Camera-type eye (tissue), 1 donor: Measurements from ENCODE around the gene ARHGEF39. TPM values are rescaled to one million over a fixed set of nuclear protein-coding genes. Genes with fewer than 3 reads are reported as not detected.

Experiments used
- total RNA-seq: library from RNA; depleted of rRNA; stranded (reverse); fragments of >200 nt; gene quantifications from one replicate; pipeline ENCODE4 v1.2.3, GENCODE V29; 2014

ARHGEF39 gene
- 1.9 TPM for total RNA-seq

DNA sequence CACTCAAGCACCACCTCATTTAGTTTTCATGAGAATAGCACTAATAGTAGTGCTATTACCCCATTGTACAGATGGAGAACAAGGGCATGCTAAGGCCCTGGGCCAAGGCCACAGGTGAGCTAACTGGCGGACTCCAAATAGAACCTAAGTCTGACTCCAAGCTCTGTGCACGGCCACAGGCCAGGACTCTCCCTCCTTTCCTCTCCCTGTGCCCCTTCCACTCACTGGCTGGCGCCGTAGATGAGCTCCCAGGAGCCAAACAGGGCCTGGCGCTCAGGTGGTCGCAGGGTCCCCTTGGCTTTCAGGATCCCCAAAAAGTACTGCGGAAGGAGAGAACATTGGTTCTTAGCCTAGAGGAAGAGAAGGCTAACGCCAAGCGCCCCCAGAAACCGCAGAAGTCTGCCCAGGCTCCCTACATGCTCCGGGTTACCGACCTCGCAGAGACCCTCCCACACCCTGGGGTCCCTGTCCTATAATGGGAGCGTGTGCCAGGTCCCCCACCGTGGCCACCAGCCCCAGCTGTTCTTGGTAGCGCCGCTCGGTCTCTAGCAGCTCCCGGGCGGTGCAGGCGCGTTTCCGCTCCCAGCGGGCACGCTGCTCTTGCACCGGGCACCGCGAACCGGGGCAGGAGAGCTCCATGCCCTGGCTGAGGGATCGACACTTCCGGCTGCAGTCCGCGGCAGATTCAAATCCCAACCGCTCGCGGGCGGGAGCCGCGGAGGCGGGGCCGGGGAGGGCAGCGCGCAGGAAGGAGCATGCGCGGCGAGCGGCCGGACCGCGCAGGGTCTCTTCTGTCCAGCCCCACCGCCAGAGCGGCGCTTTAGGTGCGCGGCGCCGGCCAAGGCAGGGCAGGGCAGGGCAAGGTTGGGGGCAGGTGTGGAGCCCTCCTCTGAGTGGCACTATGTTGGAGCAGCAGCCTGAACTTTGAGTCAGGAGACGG is at the start of gene ARHGEF39:
ARHGEF39 (minus strand) TSS at position 665 of the 940 bp plus-strand sequence; CDS start at position 639, 26 bp downstream.

GRCh38 chr9:35689542-35690293 is 24.7 kb upstream of the ARHGEF39 start, which contains the start of gene TPM2:
Gene TPM2, minus strand, starts transcription at chr9:35689925. Its CDS starts 108 bp downstream, at chr9:35689817.

DNA sequence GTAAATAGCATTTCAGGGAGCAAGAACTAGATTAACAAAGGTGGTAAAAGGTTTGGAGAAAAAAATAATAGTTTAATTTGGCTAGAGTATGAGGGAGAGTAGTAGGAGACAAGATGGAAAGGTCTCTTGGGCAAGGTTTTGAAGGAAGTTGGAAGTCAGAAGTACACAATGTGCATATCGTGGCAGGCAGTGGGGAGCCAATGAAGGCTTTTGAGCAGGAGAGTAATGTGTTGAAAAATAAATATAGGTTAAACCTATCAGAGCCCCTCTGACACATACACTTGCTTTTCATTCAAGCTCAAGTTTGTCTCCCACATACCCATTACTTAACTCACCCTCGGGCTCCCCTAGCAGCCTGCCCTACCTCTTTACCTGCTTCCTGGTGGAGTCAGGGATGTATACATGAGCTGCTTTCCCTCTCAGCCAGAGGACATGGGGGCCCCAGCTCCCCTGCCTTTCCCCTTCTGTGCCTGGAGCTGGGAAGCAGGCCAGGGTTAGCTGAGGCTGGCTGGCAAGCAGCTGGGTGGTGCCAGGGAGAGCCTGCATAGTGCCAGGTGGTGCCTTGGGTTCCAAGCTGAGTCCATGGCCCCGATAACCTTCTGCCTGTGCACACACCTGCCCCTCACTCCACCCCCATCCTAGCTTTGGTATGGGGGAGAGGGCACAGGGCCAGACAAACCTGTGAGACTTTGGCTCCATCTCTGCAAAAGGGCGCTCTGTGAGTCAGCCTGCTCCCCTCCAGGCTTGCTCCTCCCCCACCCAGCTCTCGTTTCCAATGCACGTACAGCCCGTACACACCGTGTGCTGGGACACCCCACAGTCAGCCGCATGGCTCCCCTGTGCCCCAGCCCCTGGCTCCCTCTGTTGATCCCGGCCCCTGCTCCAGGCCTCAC is 8.4 kb upstream of the ARHGEF39 start, which contains the start of gene CA9:
CA9 (plus strand) TSS at position 797 of the 893 bp plus-strand sequence; CDS start at position 829, 32 bp downstream.

DNA sequence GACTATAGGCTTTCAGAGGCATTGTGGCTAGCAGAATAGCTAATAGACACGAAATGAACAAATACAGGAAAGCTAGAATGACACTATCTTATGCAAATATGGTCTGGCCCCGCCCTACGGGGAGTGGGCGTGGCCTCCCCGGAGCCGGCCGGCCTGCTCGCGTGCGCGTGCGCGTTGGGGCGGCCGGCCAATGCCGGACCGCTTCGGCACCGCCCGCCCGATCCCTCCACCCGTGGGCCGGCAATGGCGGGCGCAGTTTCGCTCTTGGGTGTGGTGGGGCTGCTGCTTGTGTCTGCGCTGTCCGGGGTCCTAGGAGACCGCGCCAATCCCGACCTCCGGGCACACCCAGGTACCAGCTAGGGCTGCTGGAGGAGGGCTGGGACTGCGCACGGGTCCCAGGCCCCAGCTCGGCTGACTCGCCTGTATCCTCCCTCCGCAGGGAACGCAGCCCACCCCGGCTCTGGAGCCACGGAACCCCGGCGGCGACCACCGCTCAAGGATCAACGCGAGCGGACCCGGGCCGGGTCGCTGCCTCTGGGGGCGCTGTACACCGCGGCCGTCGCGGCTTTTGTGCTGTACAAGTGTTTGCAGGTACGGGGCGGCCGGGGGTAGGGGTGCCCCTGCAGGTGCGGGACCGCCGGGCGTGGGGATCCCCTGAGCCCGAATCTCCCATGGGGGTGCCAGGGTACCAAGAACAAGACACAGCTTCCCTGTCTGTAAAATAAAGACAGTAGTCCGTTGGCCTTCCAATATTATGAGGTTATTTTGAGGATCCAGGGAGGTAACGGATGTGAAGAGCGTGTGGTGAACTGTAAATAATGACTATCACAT is 6.6 kb downstream of the ARHGEF39 start, which contains the start of gene CCDC107:
CCDC107 (plus strand) TSS at position 156 of the 831 bp plus-strand sequence; CDS start at position 244, 88 bp downstream.

DNA sequence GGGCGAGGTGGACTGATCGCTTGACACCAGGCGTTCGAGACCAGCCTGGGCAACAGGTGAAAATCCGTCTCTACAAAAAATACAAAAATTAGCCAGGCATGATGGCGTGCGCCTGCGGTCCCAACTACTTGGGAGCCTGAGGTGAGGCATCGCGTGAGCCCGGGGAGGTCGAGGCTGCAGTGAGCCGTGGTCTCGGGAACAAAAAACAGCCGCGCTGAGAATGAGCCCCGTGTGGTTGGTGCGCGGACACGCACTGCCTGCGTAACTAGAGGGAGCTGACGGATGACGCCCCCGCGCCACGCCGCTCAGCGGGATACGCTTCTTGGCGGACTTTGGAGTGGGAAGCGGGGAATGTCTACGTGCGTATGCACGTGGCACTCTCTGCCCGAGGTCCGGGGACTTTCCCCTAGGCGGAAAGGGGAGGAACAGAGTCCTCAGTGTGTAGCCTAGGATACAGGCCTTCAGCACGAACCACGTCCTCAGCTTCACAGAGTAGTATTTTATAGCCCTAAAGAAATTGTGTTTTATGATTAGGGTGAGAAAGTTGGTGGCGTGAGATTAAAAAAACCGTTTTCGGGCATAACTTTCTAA is 7.4 kb downstream of the ARHGEF39 start, which contains the start of gene RMRP:
RMRP (minus strand) TSS at position 474 of the 591 bp plus-strand sequence.

GRCh38 chr9:35650341-35651158 is 14.4 kb downstream of the ARHGEF39 start, which contains the start of gene SIT1:
Gene SIT1, minus strand, starts transcription at chr9:35650931. Its CDS starts 78 bp downstream, at chr9:35650853.

GRCh38 chr9:35618325-35618727 is 46.7 kb downstream of the ARHGEF39 start, which contains the start of gene CD72:
Gene CD72, minus strand, starts transcription at chr9:35618413. Its CDS starts 110 bp downstream, at chr9:35618303.

Other genes with a start within 250 kb of the ARHGEF39 start
- gene RUSC2, start 175.1 kb downstream of the ARHGEF39 start, total RNA-seq: 40.5 TPM
- 23.4 TPM for gene TESK1, start 59.9 kb downstream of the ARHGEF39 start, total RNA-seq
- gene CD72, start 46.8 kb downstream of the ARHGEF39 start, total RNA-seq: 2.5 TPM
- gene SIT1, start 14.3 kb downstream of the ARHGEF39 start, total RNA-seq: not detected
- gene RMRP, start 7.2 kb downstream of the ARHGEF39 start, total RNA-seq: 5,655 TPM
- gene CCDC107, start 6.9 kb downstream of the ARHGEF39 start, total RNA-seq: 8.9 TPM
- gene CA9, start 8.7 kb upstream of the ARHGEF39 start, total RNA-seq: 0.88 TPM
- 288 TPM for gene TPM2, start 24.7 kb upstream of the ARHGEF39 start, total RNA-seq
- 160 TPM for gene TLN1, start 67.0 kb upstream of the ARHGEF39 start, total RNA-seq
- 32.2 TPM for gene CREB3, start 67.5 kb upstream of the ARHGEF39 start, total RNA-seq
- gene GBA2, start 84.0 kb upstream of the ARHGEF39 start, total RNA-seq: 60.5 TPM
- gene RGP1, start 84.1 kb upstream of the ARHGEF39 start, total RNA-seq: 21.8 TPM
- gene MSMP, start 89.1 kb upstream of the ARHGEF39 start, total RNA-seq: 2.3 TPM
- 30.7 TPM for gene NPR2, start 126.4 kb upstream of the ARHGEF39 start, total RNA-seq
- 2.9 TPM for gene SPAG8, start 147.1 kb upstream of the ARHGEF39 start, total RNA-seq
- gene HINT2, start 149.8 kb upstream of the ARHGEF39 start, total RNA-seq: 17.0 TPM
- not detected for gene FAM221B, start 163.5 kb upstream of the ARHGEF39 start, total RNA-seq
- gene TMEM8B, start 164.0 kb upstream of the ARHGEF39 start, total RNA-seq: 16.6 TPM
- not detected for gene OR13J1, start 205.2 kb upstream of the ARHGEF39 start, total RNA-seq
- not detected for gene HRCT1, start 241.0 kb upstream of the ARHGEF39 start, total RNA-seq
- 0.33 TPM for gene SPAAR, start 244.3 kb upstream of the ARHGEF39 start, total RNA-seq